Retinal pigment epithelial cell (primary cell): ENCODE measurements around the gene PRKD3.
A peak's percentile ranks its signal among the peaks of the same experiment; 100 is the strongest.

ENCODE experiments used
- DNase-seq: peaks from one replicate; pipeline ENCODE4 v3.0.0-alpha.2; 2010; ENCODE audit warnings: low read depth
- H3K4me3 ChIP-seq: 2 replicates; pipeline ENCODE4 v1.5.1; 2011; ENCODE audit warnings: mild to moderate bottlenecking, low read length, control low read depth, moderate library complexity
- CTCF ChIP-seq: conservative IDR thresholded peaks from 2 replicates; pipeline ENCODE4 v1.5.1; 2011; ENCODE audit warnings: low read depth, low read length, control low read depth, inconsistent platforms

The PRKD3 gene

GRCh38 chr2:37333256-37333655 lies 8.6 kb upstream of the PRKD3 start:
- TF ChIP-seq CTCF, result no peak
- no peak overlapping the region for H3K4me3 ChIP-seq

DNA sequence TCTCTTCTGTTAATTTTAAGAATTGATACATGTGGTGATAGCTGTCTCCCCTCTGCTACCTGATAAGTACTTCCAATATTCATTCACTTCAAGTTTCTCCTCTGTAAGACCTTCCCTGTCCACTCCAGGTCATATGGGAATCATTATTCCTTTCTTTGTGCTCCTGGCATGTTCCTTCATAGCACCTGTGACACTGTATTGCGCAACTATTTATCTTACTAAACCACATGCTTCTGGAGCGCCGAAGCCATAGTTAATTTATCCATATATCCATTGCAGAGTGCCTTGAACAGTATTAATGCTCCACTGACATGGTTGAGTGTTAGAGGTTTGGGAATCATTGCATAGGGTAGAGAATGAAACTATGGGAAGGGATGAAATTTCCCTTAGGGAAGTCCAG lies 7.9 kb upstream of the PRKD3 start:
- no peak overlapping the region for H3K4me3 ChIP-seq
- no peak for TF ChIP-seq CTCF
- DNase-seq, result no peak

More at GRCh38 chr2:37333256-37333655, 8.6 kb upstream of the PRKD3 start:
- DNase-seq, result no peak

DNA sequence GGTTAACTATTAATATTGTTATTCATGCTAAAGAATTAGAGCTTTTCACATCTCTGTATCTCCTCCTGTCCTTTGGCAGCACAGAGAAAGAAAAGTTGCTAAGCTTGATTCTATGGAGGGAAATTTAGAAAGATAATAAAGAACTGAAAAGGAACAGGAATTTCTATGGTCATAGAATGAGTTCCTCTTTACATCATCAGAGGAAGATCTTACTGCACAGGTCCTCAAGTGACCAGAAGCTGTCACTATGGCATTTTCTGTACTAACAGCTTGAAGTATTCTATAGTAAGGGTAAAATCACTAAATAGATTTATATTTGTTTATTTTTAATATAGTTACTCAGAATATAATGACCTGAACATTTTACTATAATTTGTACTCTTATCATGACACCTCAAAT lies 6.0 kb upstream of the PRKD3 start:
- no peak for TF ChIP-seq CTCF
- no peak overlapping the region for H3K4me3 ChIP-seq
- DNase-seq, result no peak

- no peak for DNase-seq
- TF ChIP-seq CTCF, result no peak
- H3K4me3 ChIP-seq, result no peak overlapping the region
Observed at GRCh38 chr2:37326866-37327634, 2.4 kb upstream of the PRKD3 start.

- H3K4me3 ChIP-seq, result no peak overlapping the region
- TF ChIP-seq CTCF, result no peak
- no peak for DNase-seq
Observed at GRCh38 chr2:37326285-37326684, 1.7 kb upstream of the PRKD3 start.

GRCh38 chr2:37325625-37326071 lies 1.0 kb upstream of the PRKD3 start:
- TF ChIP-seq CTCF, result no peak
- peak overlapping the region; percentile 87 for H3K4me3 ChIP-seq
- DNase-seq, result no peak

DNA sequence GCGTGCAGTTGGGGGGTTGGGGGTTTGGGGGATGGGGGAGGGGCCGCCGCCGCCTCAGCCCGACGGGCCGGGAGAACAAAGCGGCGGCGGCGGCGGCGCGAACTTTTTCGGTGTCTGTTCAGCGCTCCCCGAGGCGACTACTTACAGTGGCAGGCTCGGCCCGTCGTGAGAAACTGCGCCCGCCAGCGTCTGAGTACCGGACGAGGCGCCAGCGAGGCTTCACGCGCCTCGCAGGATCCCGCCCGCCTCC lies 172 bp downstream of the PRKD3 start:
- TF ChIP-seq CTCF, result no peak
- no peak for DNase-seq
- peak overlapping the region; percentile 87 for H3K4me3 ChIP-seq
